Measurements from ENCODE around the gene COL20A1.

COL20A1 gene

DNA sequence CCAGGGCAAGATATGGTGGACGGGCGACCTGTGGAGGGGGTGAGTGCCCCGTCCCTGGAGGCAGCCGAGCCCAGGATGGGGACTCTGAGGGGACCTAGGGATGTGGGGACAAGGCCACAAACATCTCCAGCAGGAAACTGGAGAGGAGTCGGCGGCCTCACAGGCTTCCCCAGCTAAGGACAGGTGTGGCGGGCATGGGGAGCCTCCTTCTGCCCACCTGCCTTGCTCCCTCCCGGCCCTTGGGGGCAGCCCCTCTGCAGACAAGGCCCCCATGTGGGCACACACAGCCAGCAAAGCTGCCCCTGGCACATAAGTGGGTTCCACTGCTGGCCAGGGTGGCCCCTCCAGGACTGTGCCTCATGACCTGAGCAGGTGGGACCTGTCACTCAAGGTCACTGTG is 63.5 kb downstream of the COL20A1 start:
- no peak overlapping the region for H3K4me3 ChIP-seq (ENCODE audit: low read length)
- no peak for TF ChIP-seq ZNF274 (IDR thresholded peaks at IDR 0.05; ENCODE audit: low read depth, low read length)

DNA sequence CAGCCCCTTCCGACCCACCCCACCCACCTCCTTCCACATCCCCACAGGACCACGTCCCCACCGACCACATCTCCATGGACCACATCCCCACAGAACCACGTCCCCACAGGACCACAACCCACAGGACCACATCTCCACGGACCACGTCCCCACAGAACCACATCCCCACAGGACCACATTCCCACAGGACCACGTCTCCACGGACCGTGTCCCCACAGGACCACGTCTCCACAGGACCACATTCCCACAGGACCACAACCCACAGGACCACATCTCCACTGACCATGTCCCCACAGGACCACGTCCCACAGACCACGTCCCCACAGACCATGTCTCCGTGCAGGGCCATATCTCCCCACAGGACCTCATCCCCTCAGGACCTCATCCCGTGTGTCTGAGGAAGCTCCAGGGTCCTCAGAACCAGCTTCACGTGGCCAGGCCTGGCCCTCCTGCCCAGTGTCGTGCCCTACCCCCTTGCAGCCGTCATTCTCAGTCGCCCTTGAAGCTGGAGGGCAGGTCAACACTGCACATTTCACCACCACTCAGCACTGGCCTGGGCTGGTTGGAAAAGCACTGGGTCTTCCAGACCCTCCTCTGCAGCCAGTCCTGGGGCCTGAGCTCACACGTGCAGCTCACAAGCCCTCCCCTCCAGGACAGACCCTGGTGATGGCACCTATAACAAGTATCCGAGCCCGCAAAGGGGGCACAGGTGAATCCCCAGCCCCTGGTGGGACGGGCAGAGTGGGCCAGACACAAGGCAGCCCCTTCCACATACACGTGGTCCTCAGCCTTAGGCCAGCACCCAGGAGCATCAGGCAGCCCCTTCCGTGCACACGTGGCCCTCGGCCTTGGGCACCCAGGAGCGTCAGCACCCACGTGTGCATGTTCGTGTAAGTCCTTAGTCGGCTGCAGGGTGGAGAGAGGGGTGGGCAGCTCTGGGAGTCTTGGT is 64.2 kb downstream of the COL20A1 start:
- H3K4me3 ChIP-seq (ENCODE audit: low read length): no peak overlapping the region
- TF ChIP-seq ZNF274 (IDR thresholded peaks at IDR 0.05; ENCODE audit: low read depth, low read length): no peak

DNA sequence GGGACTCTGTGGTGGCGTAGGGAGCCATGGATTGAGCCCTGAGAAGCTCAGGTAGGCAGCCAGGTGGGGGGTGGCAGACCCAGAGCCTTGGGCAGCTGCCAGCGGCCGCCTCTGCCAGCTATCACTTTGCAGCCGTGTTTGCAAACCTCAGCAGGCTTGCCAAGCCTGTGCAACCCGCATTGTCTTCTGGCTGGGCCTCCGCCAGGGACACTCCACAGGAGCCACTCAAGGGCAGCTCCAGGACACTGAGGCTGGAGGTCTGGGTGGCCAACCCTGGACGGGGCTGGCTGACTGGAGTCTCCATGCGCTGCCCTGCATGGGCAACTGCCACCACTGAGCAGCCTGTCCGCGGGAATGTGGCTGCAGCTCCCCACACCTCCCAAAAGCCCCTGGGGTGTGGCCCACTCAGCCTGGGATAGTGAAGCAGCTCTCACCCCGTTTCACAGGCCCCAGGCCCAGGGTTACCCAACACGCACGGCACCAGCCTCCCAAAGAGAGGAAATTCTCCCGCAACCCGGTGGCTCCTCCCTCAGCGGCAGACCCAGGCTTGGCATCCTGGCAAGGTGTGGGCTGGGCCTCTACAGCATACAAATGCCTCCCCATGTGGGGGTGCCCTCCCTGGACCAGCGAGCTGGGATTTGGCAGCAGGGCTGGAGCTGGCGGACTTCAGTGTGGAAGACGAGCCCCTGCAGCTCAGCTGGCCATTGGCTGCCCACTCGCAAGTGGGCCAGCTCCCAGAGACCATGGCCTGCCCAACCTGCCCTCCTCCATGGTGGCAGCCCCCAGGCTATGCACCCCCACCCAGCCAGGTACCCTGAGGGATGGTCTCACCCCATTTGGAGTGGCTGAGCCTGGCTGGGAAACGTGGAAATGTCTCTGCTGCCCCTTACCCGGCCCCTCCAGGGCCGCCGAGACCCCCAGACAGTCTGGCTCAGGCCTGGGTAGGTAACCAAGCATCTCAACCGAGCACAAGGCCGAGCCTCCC is 65.2 kb downstream of the COL20A1 start:
- TF ChIP-seq ZNF274 (IDR thresholded peaks at IDR 0.05; ENCODE audit: low read depth, low read length): no peak
- no peak overlapping the region for H3K4me3 ChIP-seq (ENCODE audit: low read length)

DNA sequence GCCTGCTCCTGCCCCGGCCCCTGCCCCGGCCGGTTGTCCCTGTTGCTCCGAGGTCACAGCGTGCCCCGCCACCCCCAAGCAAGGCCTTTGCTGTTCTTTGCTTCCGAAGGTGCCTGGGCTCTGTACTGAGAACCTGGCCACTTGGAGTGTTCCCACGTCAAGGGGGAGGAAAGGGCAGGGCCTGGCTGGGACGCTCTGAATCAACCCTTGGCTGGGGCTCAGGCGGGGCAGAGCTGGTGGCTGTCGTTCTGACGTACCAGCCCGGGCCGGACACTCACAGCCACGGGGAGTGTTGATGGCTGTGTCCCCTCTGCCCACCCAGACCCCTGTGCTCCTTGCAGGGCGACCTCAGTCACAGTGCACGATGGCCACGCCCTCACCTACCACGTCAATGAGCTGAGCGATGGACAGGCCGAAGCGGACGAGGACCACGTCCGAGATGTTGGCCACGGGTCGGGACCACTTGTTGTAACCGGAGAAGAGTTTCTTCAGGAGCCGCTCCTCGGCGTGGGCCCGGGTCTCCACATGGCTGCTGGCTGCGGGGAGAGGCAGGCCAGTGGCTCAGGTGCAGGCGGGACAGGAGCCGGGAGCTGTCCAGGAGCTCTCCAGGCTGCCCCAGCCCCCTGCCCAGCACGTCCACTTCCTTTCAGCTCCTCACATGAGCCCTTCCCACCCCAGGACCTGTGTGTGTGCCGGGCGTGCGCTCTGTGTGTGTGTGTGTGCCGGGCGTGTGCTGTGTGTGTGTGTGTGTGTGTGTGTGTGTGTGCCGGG is 66.4 kb downstream of the COL20A1 start:
- no peak for TF ChIP-seq ZNF274 (IDR thresholded peaks at IDR 0.05; ENCODE audit: low read depth, low read length)
- no peak overlapping the region for H3K4me3 ChIP-seq (ENCODE audit: low read length)

DNA sequence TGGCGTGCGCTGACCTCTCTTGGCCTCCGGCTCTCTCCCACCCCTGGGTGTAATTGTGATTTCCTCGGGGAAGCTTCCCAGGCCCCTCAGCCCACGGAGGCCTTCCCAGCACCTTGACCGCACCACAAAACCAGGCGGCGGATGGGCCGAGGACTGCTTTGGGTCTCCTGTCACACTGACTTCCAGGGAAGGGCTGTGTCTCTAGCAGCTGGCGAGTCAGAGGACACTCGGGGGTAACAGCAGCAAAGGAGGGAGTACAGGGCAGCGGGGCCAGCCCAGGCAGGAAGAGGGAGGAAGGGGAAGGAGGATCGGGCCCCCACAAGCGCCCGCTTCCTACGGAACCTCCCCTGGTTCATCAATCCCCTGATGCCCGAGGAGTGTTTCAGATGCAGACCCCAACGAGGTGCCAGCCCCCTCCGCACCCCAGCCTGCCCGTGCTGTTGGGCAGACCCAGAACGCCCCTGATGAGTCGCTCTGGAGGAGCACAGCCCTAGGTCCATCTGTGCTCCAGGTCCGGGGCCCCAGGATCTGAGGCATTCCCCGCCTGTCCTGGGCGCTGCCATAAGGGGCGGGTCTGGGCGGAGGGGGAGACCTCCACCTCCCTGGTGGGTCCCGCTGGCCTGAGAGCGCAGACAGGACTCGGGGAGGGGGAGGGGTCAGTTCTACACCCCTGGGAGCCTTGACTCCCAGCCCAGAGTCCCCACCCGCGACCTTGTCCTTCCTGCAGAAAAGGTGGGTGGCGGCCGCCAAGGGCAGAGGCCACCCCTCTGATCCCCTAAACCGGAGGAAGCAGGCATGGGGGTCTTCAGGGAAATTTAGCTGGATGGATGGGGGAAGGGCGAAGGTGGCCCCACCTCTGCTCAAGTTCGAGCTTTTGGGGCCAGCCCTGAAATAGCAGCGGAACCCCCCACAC is 67.2 kb downstream of the COL20A1 start:
- H3K4me3 ChIP-seq (ENCODE audit: low read length): no peak overlapping the region
- TF ChIP-seq ZNF274 (IDR thresholded peaks at IDR 0.05; ENCODE audit: low read depth, low read length): no peak

DNA sequence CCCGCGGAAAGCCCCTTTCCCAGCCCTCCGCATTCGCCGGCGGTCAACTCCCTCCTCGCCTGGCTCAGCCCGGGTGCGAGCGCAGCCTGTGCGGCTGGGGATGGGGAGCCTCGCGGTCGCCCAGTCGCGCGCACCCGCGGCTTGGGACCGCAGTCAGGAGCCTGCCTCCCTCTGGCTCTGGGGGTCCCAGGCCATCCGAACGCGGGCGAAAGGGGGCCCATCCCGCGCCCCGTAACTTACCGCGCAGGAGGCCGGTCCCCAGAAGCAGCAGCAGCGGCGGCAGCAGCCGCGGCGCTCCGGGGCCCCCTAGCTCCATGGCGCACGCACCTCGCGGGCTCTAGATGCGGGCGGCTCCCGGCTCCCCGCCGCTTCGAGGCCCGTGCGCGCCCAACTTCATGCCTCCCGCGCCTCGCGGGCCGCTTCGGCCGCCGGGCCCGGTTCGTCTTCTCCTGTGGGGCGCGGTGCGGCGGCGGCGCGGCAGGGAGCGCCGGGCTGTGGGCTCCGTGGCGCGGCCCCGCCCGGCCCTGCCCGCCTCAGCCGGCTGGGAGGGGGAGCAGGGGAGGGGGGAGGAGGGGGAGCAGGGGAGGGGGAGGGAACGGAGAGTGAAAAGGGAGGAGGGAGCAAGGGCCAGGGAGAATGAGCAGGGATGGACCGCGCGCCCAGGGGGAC is 68.0 kb downstream of the COL20A1 start, which contains the start of gene CHRNA4:
Gene CHRNA4, minus strand, starts transcription at position 500 of the 669 bp plus-strand sequence. Its CDS starts 184 bp downstream, at position 316.
- no peak within 1 kb of the TSS for H3K4me3 ChIP-seq (ENCODE audit: low read length)
- no peak for TF ChIP-seq ZNF274 (IDR thresholded peaks at IDR 0.05; ENCODE audit: low read depth, low read length)

DNA sequence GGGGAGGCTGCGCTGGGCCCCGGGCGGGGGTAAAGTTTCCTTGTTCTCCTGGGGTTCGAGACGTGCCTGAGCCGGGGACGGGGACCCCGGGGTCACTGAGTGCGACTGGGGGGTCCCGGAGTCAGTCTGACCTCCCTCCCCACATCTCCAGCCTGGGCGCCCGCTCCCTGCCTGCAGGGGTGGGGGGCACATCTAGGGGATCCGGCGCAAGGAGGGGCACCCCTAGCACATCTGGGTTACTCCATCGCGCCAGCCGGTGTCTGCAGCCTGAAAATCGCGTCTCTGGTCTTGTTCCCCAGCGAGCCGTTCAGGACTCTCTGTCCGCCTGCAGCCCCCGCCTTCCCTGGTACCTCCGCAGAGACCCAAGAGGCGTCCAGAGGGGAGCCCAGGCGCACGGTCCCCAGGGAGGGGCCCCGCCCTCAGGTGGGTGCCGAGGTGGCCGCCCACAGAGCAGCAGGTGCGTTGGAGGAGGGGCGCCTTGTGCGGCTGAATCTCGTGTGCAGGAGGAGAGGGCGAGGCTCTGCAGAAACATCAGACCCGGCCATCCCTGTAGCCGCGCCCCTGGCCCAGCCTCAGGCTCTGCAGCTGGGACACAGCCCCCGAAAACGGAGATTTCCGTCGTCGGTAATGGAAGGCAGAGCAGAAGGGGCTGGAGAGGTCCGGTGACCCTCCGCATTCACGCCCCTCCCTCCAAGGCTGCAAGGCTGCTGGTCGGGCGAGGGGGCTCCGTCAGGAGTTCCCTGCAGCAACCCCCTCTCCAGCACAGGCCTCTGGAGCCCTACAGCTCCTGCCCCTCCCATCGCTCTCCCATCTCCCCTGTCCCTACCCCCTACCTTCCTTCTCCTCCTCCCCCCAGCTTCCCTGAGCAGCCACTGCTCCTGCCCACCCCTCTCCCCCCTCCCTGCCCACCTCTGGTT is 68.8 kb downstream of the COL20A1 start:
- no peak for TF ChIP-seq ZNF274 (IDR thresholded peaks at IDR 0.05; ENCODE audit: low read depth, low read length)
- no peak overlapping the region for H3K4me3 ChIP-seq (ENCODE audit: low read length)

DNA sequence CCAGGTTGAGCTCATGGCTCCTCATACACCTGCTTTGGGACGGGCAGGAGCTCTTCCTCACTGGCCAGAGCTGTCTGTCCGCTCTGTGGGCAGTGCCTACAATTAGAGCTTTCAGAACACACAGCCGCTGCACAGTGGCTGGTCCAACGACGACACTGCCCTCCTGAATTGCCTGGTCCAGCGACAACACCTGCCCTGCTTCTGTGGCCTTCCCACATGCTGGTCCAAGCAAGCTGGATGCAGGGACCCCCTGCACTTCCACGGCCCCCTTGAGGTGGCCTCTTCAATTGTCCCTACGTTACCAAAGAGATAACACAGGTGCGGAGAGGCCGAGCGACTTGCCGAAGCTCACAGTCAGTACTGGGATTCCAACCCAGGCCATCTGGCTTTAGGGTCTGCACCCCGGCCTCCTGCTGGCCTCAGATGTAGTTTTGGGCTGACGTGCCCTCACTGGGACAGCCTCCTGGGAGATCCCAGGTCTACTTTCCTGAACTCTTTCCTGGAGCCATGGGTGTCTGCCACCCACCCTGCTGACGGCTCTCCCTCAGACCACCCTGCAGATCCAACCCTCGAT is 69.5 kb downstream of the COL20A1 start:
- no peak for TF ChIP-seq ZNF274 (IDR thresholded peaks at IDR 0.05; ENCODE audit: low read depth, low read length)
- no peak overlapping the region for H3K4me3 ChIP-seq (ENCODE audit: low read length)

DNA sequence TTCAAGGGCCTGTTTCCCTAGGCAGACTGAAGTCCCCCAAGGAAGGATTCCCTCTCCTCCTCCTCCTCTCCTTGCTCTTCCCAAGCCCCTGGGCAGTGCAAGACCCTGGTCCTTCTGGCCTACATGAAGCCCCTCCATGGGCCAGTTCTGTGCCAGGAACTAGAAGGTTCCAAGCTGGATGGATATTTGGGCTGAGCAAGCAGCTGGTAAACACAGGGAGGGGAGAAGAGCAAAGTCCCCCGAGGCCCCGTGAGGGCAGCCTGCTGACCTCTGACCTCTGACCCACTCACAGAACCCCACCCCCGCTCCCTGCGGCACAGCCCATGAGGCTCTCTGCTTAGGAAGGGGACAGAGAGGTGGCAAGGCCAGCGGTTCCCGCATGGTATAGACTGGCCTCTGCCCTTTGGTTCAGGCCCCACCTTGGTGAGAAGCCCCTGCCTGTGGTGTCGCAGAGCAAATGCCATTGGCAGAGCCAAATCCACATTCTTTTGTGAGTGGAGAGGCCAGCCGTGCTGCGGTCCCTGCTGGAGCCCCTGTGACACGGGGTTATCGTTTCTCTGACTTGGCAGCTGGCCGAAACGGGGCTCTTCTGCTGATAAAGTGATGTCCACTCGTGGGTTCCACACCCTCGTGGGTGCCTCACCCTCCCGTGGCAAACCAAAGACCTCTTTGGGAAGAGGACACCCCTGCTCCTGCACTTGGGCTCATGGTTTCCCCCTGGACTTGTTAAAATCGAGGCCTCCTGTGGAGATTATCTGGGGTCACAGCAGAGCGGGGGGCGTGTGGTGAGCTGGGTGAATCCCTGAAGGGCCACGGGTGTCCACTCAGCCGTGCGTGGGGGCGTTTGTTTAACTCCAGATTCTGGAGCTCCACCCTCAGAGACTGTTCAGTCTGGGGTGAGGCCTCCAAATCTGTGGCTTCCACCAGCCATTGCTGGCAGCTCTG is 70.3 kb downstream of the COL20A1 start:
- no peak for TF ChIP-seq ZNF274 (IDR thresholded peaks at IDR 0.05; ENCODE audit: low read depth, low read length)
- no peak overlapping the region for H3K4me3 ChIP-seq (ENCODE audit: low read length)

DNA sequence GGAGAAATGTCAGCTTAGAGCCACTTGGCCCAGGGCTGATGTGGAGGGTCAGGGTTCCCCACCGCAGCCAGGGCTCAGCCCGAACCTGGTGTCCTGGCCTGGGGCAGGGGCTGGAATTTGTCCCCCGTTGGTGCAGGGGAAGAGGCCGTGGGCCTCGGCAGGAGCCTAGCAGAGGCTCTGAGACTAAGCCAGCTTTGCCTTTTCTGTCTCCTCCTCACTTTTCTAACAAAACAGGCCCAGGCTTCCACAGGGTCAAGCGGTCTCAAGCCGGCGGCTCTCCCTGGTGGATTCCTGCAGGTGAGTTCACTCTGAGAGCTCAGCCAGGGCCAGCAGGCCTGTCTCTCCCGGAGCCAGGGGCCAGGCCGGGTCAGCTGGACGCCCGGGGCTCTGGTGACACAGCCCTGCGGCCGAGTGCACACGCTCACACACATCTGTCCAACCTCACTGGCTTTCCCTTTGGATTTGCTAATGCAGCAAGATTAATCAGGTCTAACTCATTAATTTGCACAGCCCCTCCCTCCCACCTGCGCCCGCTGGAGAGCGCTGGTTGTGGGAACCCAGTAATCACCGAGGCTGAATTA is 71.1 kb downstream of the COL20A1 start:
- TF ChIP-seq ZNF274 (IDR thresholded peaks at IDR 0.05; ENCODE audit: low read depth, low read length): no peak
- no peak overlapping the region for H3K4me3 ChIP-seq (ENCODE audit: low read length)

Measured in GM08714 (cell line).